Measurements from ENCODE around the gene UBAP1.
"Not testable (repeated sequence)": the region's sequence is repeated elsewhere in the genome, so short reads cannot be mapped to it uniquely, and the experiment has no call there.

DNA sequence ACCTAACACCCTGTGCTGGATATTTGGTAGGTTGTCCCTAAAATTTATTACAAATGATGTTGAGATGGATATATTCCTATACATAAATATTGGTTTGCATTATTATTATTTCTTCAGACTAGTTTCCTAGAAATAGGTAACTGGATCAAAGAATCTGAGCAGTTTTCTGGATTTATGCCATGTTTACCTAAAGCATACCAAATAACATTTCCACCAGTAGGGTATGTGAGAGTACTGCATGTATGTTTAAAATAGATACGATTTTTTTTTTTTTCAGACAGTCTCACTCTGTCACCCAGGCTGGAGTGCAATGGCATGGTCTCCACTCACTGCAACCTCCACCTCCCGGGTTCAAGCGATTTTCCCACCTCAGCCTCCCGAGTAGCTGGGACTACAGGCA lies 68.9 kb downstream of the UBAP1 start:
- TF ChIP-seq, protein P1, sequence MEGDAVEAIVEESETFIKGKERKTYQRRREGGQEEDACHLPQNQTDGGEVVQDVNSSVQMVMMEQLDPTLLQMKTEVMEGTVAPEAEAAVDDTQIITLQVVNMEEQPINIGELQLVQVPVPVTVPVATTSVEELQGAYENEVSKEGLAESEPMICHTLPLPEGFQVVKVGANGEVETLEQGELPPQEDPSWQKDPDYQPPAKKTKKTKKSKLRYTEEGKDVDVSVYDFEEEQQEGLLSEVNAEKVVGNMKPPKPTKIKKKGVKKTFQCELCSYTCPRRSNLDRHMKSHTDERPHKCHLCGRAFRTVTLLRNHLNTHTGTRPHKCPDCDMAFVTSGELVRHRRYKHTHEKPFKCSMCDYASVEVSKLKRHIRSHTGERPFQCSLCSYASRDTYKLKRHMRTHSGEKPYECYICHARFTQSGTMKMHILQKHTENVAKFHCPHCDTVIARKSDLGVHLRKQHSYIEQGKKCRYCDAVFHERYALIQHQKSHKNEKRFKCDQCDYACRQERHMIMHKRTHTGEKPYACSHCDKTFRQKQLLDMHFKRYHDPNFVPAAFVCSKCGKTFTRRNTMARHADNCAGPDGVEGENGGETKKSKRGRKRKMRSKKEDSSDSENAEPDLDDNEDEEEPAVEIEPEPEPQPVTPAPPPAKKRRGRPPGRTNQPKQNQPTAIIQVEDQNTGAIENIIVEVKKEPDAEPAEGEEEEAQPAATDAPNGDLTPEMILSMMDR (conservative IDR thresholded peaks at IDR 0.05; ENCODE audit: low read depth, low read length): peak; percentile 27; the same call in 1 of the 2 replicates
- not testable (repeated sequence) for TF ChIP-seq RCOR1 (IDR thresholded peaks at IDR 0.05; ENCODE audit: insufficient replicate concordance, low read length); CEBPB (IDR thresholded peaks at IDR 0.05; ENCODE audit: low read depth, low read length); USF2 (IDR thresholded peaks at IDR 0.05; ENCODE audit: low read depth, low read length); BHLHE40 (IDR thresholded peaks at IDR 0.05; ENCODE audit: low read depth, low read length); POLR2A (IDR thresholded peaks at IDR 0.05; ENCODE audit: low read depth, low read length); RAD21 (IDR thresholded peaks at IDR 0.05; ENCODE audit: low read length); FOS (IDR thresholded peaks at IDR 0.05; ENCODE audit: low read depth, low read length); CHD1 (IDR thresholded peaks at IDR 0.05; ENCODE audit: low read depth, low read length); RFX5 (IDR thresholded peaks at IDR 0.05; ENCODE audit: low read depth, low read length); MAZ (IDR thresholded peaks at IDR 0.05; ENCODE audit: borderline replicate concordance, low read depth, low read length); MXI1 (IDR thresholded peaks at IDR 0.05; ENCODE audit: borderline replicate concordance, low read depth, low read length)

Data from IMR-90 (cell line).